Nephron (organoid): Measurements from ENCODE around the gene MLH1.

Experiments used
- H3K27ac Mint-ChIP-seq, 3 experiments: 2 replicates each; pipeline ENCODE4 v1.8.0; 2020; ENCODE audit warnings: mixed read lengths in 3 of 3, mild to moderate bottlenecking in 2 of 3, moderate library complexity in 1 of 3
- H3K27me3 Mint-ChIP-seq: 2 replicates; pipeline ENCODE4 v1.8.0; 2021; ENCODE audit warnings: low read depth, mild to moderate bottlenecking, moderate library complexity, mixed read lengths
- H3K36me3 Mint-ChIP-seq: 2 replicates; pipeline ENCODE4 v1.8.0; 2020; ENCODE audit warnings: low read depth, mixed read lengths
- H3K4me1 Mint-ChIP-seq: 2 replicates; pipeline ENCODE4 v1.8.0; 2020; ENCODE audit warnings: mixed read lengths
- H3K4me3 Mint-ChIP-seq, 3 experiments: 2 replicates each; pipeline ENCODE4 v1.8.0; 2020; ENCODE audit warnings: mild to moderate bottlenecking in 3 of 3, mixed read lengths in 3 of 3, moderate library complexity in 2 of 3
- H3K9me3 Mint-ChIP-seq: 2 replicates; pipeline ENCODE4 v1.8.0; 2020; ENCODE audit warnings: mixed read lengths
- TF ChIP-seq, protein P1 (sequence below), 3 experiments: fragments of 200-600 bp; sonication (generic); IDR thresholded peaks; one replicate each; pipeline ENCODE4 v1.5.0; 2021; ENCODE audit warnings: antibody characterized with exemption in 3 of 3; ENCODE audit not compliant: unreplicated experiment in 3 of 3

The MLH1 gene

DNA sequence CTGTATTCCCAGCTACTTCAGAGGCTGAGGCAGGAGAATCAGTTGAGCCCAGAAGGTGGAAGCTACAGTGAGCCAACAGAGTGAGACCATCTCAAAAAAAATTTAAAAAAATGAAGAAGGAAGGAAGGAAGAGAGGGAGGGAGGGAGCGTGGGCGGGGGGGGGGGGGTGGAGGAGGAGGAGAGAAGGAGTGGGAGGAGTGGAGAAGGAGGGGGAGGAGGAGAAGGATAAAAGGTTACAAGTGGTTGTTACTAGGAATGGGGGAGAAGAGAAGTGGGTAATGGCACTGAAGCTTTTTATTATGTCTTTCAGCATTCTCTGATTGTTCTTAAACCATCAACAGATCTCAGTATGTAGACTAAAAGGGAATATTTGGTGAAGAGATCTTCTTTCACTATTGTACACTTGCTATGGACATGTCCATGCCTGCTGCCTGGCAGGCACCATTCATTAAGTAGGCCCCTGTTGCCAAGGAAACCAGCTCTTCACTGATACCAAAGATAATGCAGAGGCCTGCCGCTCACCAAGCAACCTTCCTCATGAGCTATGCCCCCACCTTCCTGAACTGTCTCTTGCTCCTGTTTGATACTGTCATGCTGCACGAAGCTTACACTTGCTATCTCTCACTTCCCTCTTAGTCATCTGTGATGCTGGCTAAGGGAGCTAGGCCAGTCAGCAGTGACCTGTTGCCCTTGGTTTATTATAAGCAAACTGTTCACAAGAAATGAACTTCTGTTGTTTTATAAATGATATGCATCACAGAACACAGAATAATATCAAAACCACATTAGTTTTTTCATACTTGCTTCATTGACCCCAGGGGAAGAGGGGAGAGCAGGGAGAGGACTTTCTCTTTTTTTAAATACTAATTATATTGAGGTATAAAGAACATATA is 23.5 kb upstream of the MLH1 start:
- peak overlapping the region in 2 of 3 experiments; percentile 7 to 22 for H3K27ac Mint-ChIP-seq
- H3K4me1 Mint-ChIP-seq = peaks cover 6% of the 10 kb centered on the region
- H3K9me3 Mint-ChIP-seq = no peaks in the 10 kb centered on the region
- H3K4me3 Mint-ChIP-seq = no peak overlapping the region
- TF ChIP-seq, protein P1, sequence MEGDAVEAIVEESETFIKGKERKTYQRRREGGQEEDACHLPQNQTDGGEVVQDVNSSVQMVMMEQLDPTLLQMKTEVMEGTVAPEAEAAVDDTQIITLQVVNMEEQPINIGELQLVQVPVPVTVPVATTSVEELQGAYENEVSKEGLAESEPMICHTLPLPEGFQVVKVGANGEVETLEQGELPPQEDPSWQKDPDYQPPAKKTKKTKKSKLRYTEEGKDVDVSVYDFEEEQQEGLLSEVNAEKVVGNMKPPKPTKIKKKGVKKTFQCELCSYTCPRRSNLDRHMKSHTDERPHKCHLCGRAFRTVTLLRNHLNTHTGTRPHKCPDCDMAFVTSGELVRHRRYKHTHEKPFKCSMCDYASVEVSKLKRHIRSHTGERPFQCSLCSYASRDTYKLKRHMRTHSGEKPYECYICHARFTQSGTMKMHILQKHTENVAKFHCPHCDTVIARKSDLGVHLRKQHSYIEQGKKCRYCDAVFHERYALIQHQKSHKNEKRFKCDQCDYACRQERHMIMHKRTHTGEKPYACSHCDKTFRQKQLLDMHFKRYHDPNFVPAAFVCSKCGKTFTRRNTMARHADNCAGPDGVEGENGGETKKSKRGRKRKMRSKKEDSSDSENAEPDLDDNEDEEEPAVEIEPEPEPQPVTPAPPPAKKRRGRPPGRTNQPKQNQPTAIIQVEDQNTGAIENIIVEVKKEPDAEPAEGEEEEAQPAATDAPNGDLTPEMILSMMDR (IDR thresholded peaks at IDR 0.05; ENCODE audit: unreplicated experiment in 3 of 3) = no peak
- H3K36me3 Mint-ChIP-seq = no peaks in the 10 kb centered on the region
- no peaks in the 10 kb centered on the region for H3K27me3 Mint-ChIP-seq

DNA sequence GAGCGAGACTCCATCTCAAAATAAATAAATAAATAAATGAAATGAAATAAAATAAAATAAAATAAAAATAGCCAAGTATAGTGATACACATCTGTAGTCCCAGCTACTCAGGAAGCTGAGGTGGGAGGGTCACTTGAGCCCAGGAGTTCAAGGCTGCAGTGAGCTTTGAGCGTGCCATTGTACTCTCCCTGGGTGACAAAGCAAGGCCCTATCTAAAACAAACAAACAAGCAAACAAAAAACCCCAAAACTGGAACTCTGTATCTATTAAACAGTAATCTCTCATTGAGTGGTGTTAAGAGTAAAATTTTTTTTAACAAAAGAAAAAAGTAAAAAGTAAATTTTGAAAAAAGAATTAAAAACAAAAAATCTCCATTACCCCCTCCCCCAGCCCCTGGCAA is 21.2 kb upstream of the MLH1 start:
- Mint-ChIP-seq H3K27ac (no peak overlapping the region), H3K36me3 (no peaks in the 10 kb centered on the region), H3K4me1 (peaks cover 6% of the 10 kb centered on the region), H3K4me3 (no peak overlapping the region), H3K27me3 (no peaks in the 10 kb centered on the region), H3K9me3 (no peaks in the 10 kb centered on the region)
- TF ChIP-seq, protein P1 (IDR thresholded peaks at IDR 0.05; ENCODE audit: unreplicated experiment in 3 of 3) = no peak

DNA sequence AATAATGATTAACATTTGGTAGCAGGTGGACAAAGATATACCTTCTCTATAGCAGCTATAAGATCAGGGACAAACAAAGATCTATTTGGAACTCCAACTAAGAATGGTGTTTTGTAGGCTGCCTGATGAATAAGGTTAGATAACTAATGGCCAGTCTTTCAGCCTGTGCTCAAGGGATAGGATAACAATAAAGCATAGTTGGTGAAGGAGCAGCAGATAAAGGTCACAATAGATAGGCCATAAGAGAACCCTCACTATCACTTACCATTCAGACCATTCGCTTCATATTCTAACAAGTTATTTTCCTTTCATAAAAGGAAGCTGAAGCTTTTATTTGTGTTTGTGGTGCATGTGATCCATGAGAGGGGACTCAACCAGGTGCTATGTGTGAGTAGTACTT is 20.2 kb upstream of the MLH1 start:
- peaks cover 7% of the 10 kb centered on the region for H3K36me3 Mint-ChIP-seq
- H3K27me3 Mint-ChIP-seq = no peaks in the 10 kb centered on the region
- H3K4me3 Mint-ChIP-seq = no peak overlapping the region
- peaks cover 3% of the 10 kb centered on the region for H3K9me3 Mint-ChIP-seq
- TF ChIP-seq, protein P1 (IDR thresholded peaks at IDR 0.05; ENCODE audit: unreplicated experiment in 3 of 3) = no peak
- H3K4me1 Mint-ChIP-seq = peaks cover 6% of the 10 kb centered on the region
- H3K27ac Mint-ChIP-seq = no peak overlapping the region

DNA sequence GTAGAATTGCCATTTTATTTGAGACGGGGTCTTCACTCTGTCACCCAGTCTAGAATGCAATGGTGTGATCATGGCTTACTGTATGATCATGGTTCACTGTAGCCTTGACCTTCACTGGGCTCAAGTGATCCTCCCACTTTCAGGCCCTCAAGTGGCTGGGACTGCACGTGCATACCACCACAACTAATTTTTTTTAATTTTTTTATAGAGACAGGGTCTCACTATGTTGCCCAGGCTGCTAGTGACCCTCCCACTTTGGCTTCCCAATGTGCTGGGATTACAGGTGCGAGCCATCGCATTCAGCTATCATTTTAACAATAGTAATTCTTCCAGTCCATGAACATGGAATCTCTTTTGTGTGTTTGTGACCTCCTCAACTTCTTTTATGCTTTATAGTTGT is 12.3 kb upstream of the MLH1 start:
- H3K27me3 Mint-ChIP-seq = no peaks in the 10 kb centered on the region
- no peak overlapping the region for H3K27ac Mint-ChIP-seq
- no peaks in the 10 kb centered on the region for H3K4me1 Mint-ChIP-seq
- TF ChIP-seq, protein P1 (IDR thresholded peaks at IDR 0.05; ENCODE audit: unreplicated experiment in 3 of 3) = no peak
- peaks cover 30% of the 10 kb centered on the region for H3K9me3 Mint-ChIP-seq
- no peak overlapping the region for H3K4me3 Mint-ChIP-seq
- H3K36me3 Mint-ChIP-seq = peaks cover 67% of the 10 kb centered on the region

DNA sequence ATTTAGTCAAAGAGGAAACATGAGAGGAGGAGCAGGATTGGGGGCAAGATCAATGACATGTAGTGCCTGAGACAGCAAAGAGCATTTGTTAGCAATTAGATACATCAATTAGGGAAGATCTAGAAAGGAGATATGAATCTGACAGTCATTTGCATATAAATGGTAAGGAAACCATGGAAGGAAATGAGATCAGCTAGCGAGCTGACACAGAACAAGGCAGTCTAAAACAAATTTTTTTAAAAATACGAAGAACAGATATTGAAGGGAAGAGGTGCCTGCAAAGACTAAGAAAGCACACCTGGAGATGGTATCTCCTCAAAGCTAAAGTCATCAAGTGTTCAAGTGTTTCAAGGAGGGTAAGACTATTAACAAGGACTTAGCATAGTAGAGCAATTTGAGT is 5.0 kb upstream of the MLH1 start:
- H3K36me3 Mint-ChIP-seq = peaks cover 53% of the 10 kb centered on the region
- H3K4me3 Mint-ChIP-seq = peak overlapping the region; percentile 11 to 29 (median 18)
- TF ChIP-seq, protein P1 (IDR thresholded peaks at IDR 0.05; ENCODE audit: unreplicated experiment in 3 of 3) = no peak
- no peak overlapping the region for H3K27ac Mint-ChIP-seq
- H3K27me3 Mint-ChIP-seq = no peaks in the 10 kb centered on the region
- peaks cover 38% of the 10 kb centered on the region for H3K4me1 Mint-ChIP-seq
- H3K9me3 Mint-ChIP-seq = no peaks in the 10 kb centered on the region

DNA sequence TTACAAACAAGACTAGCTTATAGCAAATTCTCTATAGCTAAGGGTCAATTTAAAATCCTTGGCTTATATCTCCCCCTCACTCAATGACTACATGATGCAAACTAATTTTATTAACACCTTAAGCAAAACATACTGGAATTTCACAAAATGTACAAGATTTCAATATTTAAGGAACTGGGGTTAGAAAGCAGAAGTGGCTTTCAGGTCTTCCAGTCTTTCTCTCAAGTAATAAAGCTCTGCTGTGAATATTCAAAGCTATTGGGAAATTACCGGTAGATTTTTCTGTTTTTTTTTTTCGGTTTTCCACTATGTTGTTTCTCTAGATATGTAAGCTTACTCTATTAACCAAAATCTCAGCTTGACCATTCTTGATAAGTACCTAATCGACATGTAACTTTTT is 4.3 kb upstream of the MLH1 start:
- peak overlapping the region; percentile 40 to 71 (median 44) for H3K4me3 Mint-ChIP-seq
- peaks cover 46% of the 10 kb centered on the region for H3K36me3 Mint-ChIP-seq
- H3K27ac Mint-ChIP-seq = no peak overlapping the region
- TF ChIP-seq, protein P1 (IDR thresholded peaks at IDR 0.05; ENCODE audit: unreplicated experiment in 3 of 3) = no peak
- H3K9me3 Mint-ChIP-seq = no peaks in the 10 kb centered on the region
- peaks cover 38% of the 10 kb centered on the region for H3K4me1 Mint-ChIP-seq
- H3K27me3 Mint-ChIP-seq = no peaks in the 10 kb centered on the region
